ENCODE data around the gene CDCA3. TPM values are rescaled to one million over a fixed set of nuclear protein-coding genes. Genes with fewer than 3 reads are reported as not detected.
"Not testable (repeated sequence)": the region's sequence is repeated elsewhere in the genome, so short reads cannot be mapped to it uniquely, and the experiment has no call there.

The CDCA3 gene
- total RNA-seq, 1 donor, result 21.2 TPM

GRCh38 chr12:6869049-6870021, 18.2 kb upstream of the CDCA3 start:
- peak overlapping the region; percentile 88 for H3K4me3 ChIP-seq (ENCODE audit: low read depth, low read length)
- peak; percentile 76 for DNase-seq (ENCODE audit: low read depth)
- peak; percentile 87 for TF ChIP-seq CTCF (IDR thresholded peaks at IDR 0.05; ENCODE audit: insufficient read depth, low read depth, low read length)

GRCh38 chr12:6868211-6869048, 17.3 kb upstream of the CDCA3 start:
- DNase-seq (ENCODE audit: low read depth), result no peak
- peak overlapping the region; percentile 88 for H3K4me3 ChIP-seq (ENCODE audit: low read depth, low read length)
- TF ChIP-seq CTCF (IDR thresholded peaks at IDR 0.05; ENCODE audit: insufficient read depth, low read depth, low read length), result peak; percentile 28

- peak within 1 kb of the TSS; percentile 88 for H3K4me3 ChIP-seq (ENCODE audit: low read depth, low read length)
- peak; percentile 81 for DNase-seq (ENCODE audit: low read depth)
- TF ChIP-seq CTCF (IDR thresholded peaks at IDR 0.05; ENCODE audit: insufficient read depth, low read depth, low read length), result no peak
Observed at GRCh38 chr12:6867413-6868210, 16.5 kb upstream of the CDCA3 start, which contains the start of gene TPI1. TSS of gene TPI1 (plus strand) at chr12:6867531. CDS start at chr12:6867567, 36 bp downstream.

GRCh38 chr12:6866920-6867412, 15.9 kb upstream of the CDCA3 start:
- TF ChIP-seq CTCF (IDR thresholded peaks at IDR 0.05; ENCODE audit: insufficient read depth, low read depth, low read length), result no peak
- no peak for DNase-seq (ENCODE audit: low read depth)
- H3K4me3 ChIP-seq (ENCODE audit: low read depth, low read length), result peak overlapping the region; percentile 88

GRCh38 chr12:6866163-6866919, 15.3 kb upstream of the CDCA3 start:
- TF ChIP-seq CTCF (IDR thresholded peaks at IDR 0.05; ENCODE audit: insufficient read depth, low read depth, low read length), result no peak
- H3K4me3 ChIP-seq (ENCODE audit: low read depth, low read length), result peak overlapping the region; percentile 88
- no peak for DNase-seq (ENCODE audit: low read depth)

- not testable (repeated sequence) for H3K4me3 ChIP-seq (ENCODE audit: low read depth, low read length); DNase-seq (ENCODE audit: low read depth)
Observed at GRCh38 chr12:6865307-6865706, 14.2 kb upstream of the CDCA3 start.
